ENCODE results near the gene ACAT2.
"Not testable (repeated sequence)": the region's sequence is repeated elsewhere in the genome, so short reads cannot be mapped to it uniquely, and the experiment has no call there.

ACAT2 gene

DNA sequence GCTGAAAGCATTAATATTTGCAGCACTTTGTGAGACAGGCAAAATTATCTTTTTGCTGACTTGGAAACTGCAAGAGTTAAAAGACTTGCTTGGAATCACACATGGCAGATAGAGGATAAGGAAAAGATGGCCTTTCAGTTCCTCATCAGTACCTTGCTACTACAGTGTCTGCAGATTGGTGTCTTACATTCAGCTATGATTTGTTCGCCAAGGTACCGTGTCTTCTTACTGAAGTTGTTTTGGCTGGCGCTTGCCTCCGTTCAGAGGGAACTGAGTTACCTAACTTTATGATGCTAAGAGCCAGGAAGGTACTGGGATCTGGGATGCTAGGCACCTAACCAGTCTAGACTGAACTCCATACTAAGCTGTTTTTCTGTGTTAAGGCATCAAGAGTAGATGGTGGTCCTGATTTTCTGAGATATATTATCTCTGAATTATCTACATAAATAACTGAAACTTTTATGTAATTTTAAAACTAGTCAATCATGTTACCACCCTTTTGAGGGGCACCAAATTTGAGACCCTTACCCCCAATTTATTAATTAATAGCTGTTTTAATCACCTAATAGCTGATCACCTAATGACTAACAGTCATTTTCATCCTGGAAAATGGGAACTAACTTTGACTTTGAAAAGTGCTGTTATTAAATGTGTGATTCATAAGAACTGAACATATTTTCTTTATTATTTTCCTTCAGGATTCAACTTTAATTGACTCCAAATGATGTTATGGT is 32.1 kb upstream of the ACAT2 start:
- in situ Hi-C loops (cut with MboI; ENCODE audit: low sequenced_read_pairs), result no loop called here

DNA sequence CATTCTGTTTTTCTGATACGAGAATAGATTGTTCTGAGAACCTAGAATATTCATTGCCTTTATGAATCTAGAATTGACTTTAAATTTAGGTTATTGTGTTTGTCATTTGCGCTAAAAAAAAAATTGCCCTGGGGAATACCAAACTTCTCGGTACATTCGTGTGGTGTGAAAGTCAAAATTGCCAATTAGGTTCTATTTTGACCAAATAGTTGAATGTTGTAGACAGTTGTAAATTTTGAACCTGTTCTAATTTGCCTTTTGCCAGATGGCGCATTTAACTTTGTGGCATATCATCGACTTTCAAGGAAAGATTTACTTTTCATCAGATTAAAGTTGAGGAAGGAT is 31.5 kb upstream of the ACAT2 start:
- in situ Hi-C loops (cut with MboI; ENCODE audit: low sequenced_read_pairs), result no loop called here

DNA sequence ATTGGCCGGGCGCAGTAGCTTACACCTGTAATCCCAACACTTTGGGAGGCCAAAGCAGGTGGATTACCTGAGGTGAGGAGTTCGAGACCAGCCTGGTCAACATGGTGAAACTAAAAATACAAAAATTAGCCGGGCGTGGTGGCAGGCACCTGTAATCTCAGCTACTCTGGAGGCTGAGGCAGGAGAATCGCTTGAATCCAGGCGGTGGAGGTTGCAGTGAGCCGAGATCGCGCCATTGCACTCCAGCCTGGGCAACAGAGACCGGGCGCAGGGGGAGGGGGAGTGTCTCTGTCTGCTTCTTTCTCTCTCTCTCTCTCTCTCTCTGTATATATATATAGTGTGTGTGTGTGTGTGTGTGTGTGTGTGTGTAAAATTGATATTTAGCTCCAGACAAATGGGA is 29.3 kb upstream of the ACAT2 start:
- in situ Hi-C loops (cut with MboI; ENCODE audit: low sequenced_read_pairs), result not testable (repeated sequence)

DNA sequence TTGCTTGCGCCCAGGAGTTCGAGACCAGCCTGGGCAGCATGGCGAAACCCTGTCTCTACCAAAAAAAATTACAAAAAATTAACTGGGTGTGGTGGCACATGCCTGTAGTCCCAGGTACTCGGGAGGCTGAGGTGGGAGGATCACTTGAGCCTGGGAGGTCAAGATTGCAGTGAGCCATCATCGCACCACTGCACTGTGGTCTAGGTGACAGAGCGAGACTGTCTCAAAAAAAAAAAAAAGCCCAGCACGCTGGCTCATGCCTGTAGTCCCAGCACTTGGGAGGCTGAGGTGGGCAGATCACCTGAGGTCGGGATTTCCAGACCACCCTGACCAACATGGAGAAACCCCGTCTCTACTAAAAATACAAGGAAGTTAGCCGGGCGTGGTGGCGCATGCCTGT is 28.4 kb upstream of the ACAT2 start:
- in situ Hi-C loops (cut with MboI; ENCODE audit: low sequenced_read_pairs), result not testable (repeated sequence)

GRCh38 chr6:159736908-159737307 is 24.9 kb upstream of the ACAT2 start:
- in situ Hi-C loops (cut with MboI; ENCODE audit: low sequenced_read_pairs), result no loop called here

GRCh38 chr6:159739341-159739740 is 22.5 kb upstream of the ACAT2 start:
- in situ Hi-C loops (cut with MboI; ENCODE audit: low sequenced_read_pairs), result no loop called here

DNA sequence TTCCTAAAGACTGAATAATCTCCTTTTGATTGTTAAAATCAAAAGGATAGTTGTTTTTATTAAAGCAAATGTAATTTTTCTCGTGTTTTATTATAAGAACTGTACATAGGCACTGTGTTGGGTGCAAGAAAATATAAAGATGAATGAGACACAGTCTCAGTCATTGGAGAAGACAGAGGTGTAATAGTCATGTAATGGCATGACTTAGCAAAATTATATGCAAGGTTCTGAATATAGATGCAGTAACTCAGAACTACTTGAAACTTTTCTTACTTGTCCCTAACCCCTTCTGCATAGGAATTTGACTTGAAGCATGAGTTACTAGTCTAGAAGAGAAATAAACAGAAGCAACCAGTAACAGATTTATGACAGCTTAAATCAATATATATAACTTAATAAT is 19.7 kb upstream of the ACAT2 start:
- in situ Hi-C loops (cut with MboI; ENCODE audit: low sequenced_read_pairs), result no loop called here

GRCh38 chr6:159745081-159745480 is 16.8 kb upstream of the ACAT2 start:
- in situ Hi-C loops (cut with MboI; ENCODE audit: low sequenced_read_pairs), result no loop called here

DNA sequence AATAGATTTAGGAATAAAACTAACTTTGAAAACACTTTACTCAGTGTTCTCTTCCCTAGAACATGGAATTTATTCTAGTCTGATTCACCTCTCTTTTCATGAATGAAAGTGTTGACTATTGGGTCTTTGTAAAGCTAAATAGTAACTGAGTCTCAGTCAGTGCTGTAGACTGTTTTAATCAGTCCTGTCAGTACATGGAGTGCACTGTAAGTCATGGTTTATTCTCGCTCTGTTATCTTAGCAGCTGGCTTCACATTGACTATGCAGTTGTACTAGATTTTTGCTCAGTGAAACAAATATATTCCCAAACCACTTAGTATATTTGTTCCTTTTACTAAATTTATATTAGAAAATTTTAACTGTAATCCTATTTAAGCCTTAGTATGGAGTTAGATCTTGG is 15.1 kb upstream of the ACAT2 start:
- in situ Hi-C loops (cut with MboI; ENCODE audit: low sequenced_read_pairs), result no loop called here

DNA sequence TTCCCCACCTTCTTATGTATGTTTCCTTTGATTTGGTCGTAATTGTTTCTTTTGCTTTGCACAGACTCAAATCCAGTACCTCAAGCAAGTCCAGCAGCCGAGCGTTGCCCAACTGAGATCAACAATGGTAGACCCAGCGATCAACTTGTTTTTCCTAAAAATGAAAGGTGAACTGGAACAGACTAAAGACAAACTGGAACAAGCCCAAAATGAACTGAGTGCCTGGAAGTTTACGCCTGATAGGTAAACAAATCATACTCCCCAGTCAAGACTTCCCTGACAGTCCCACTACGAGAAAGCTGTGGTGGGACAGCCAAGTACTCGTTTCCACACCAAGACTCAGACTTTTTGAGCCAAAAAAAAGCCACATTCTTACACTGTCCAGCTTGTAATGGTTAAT is 13.7 kb upstream of the ACAT2 start:
- in situ Hi-C loops (cut with MboI; ENCODE audit: low sequenced_read_pairs), result not testable (repeated sequence)

- in situ Hi-C loops (cut with MboI; ENCODE audit: low sequenced_read_pairs), result no loop called here
These were observed 10.4 kb upstream of the ACAT2 start for GRCh38 chr6:159751448-159751847.

- in situ Hi-C loops (cut with MboI; ENCODE audit: low sequenced_read_pairs), result no loop called here
These were observed 8.6 kb upstream of the ACAT2 start for GRCh38 chr6:159753081-159753872.

- in situ Hi-C loops (cut with MboI; ENCODE audit: low sequenced_read_pairs), result no loop called here
These were observed 7.4 kb upstream of the ACAT2 start for GRCh38 chr6:159754401-159754800.

GRCh38 chr6:159754959-159755914 is 6.6 kb upstream of the ACAT2 start:
- in situ Hi-C loops (cut with MboI; ENCODE audit: low sequenced_read_pairs), result no loop called here

DNA sequence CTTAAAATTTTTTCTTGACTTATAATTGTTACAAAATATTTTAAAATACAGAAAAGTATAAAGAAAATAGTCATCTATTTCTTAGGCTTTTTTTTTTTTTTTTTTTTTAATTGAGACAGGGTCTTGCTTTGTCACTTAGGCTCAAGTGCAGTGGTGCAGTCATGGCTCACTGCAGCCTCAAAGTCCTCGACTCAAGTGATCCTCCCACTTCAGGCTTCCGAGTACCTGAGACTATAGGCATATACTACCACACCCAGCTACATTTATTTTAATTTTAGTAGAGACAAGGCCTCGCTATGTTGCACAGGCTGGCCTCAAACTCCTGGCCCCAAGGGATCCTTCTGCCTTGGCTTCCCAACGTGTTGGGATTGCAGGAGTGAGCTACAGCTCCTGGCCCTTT is 5.3 kb upstream of the ACAT2 start:
- in situ Hi-C loops (cut with MboI; ENCODE audit: low sequenced_read_pairs), result no loop called here

- in situ Hi-C loops (cut with MboI; ENCODE audit: low sequenced_read_pairs), result no loop called here
These were observed 3.5 kb upstream of the ACAT2 start for GRCh38 chr6:159758031-159759001.

GRCh38 chr6:159759645-159760044 is 2.2 kb upstream of the ACAT2 start:
- in situ Hi-C loops (cut with MboI; ENCODE audit: low sequenced_read_pairs), result no loop called here

- in situ Hi-C loops (cut with MboI; ENCODE audit: low sequenced_read_pairs), result no loop called here
These were observed 1.2 kb upstream of the ACAT2 start for GRCh38 chr6:159760602-159761057.

DNA sequence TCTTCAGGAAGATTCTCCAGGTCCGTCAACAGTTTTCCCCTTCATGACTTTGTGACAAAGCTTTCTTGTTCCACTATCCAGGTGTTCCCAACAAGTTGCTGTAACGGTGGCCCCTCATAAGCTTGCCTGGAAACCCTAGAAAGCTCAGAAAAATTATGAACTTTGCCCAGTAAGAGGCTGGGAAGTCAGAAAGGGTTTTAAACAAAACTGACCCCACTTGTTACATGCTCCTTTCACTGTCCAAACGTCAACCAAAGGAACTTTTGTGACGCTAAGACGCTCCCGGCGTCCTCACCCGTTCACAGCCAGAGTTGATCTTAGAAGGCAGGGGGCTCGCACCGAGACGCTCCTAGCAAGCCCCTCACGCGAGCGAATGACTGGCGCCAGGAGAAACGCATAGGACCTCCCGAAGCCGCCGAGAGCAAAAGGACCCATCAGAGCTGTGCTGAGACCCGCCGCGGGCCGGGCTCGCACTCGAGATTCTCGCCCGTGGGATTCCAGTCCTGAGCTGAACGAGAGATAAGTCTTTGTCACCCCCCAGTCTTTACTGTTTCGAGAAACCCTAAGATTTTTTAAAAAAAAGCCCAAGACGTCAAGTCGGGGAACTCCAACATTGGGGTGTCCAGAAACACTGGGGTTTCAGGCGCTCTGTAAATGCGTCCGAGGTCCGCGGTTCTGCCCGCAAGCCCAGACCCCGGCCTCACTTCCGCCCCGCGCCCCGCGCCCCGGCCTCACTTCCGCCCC is 544 bp upstream of the ACAT2 start:
- in situ Hi-C loops (cut with MboI; ENCODE audit: low sequenced_read_pairs), result no loop called here

All from HL-60/S4 (cell line).